HEK293 (cell line): ENCODE results near the gene CHN2.

Experiments
- FEZF1 ChIP-seq: fragments of 450-650 bp; formaldehyde crosslinking; IDR thresholded peaks from 2 replicates; pipeline ENCODE4 v1.5.1; 2016; ENCODE audit warnings: missing biosample characterization, missing genetic modification characterization
- HOXC10 ChIP-seq: sonication (generic); formaldehyde crosslinking; IDR thresholded peaks from 2 replicates; pipeline ENCODE4 v1.8.1; 2023; ENCODE audit warnings: mild to moderate bottlenecking, missing genetic modification reagents
- KLF16 ChIP-seq: fragments of 450-650 bp; formaldehyde crosslinking; IDR thresholded peaks from 2 replicates; pipeline ENCODE4 v1.5.1; 2017; ENCODE audit warnings: missing biosample characterization, missing genetic modification characterization
- MEIS1 ChIP-seq: sonication (generic); formaldehyde crosslinking; IDR thresholded peaks from 2 replicates; pipeline ENCODE4 v1.8.1; 2022; ENCODE audit warnings: missing genetic modification reagents, mild to moderate bottlenecking, borderline replicate concordance
- RBAK ChIP-seq: fragments of 450-650 bp; formaldehyde crosslinking; IDR thresholded peaks from 2 replicates; pipeline ENCODE4 v1.5.1; 2016; ENCODE audit warnings: missing biosample characterization, missing genetic modification characterization
- SP2 ChIP-seq: fragments of 450-650 bp; formaldehyde crosslinking; IDR thresholded peaks from 2 replicates; pipeline ENCODE4 v1.5.1; 2016; ENCODE audit warnings: missing biosample characterization, missing genetic modification characterization
- TRIM28 ChIP-seq: IDR thresholded peaks from 2 replicates; pipeline ENCODE4 v1.6.1; 2011; ENCODE audit warnings: low read length, control low read depth, borderline replicate concordance
- ZBTB48 ChIP-seq: fragments of 450-650 bp; formaldehyde crosslinking; IDR thresholded peaks from 2 replicates; pipeline ENCODE4 v1.5.1; 2016; ENCODE audit warnings: missing biosample characterization, missing genetic modification characterization
- ZIC2 ChIP-seq: fragments of 450-650 bp; formaldehyde crosslinking; IDR thresholded peaks from 2 replicates; pipeline ENCODE4 v1.5.1; 2016; ENCODE audit warnings: missing biosample characterization, missing genetic modification characterization
- ZNF184 ChIP-seq: fragments of 450-650 bp; IDR thresholded peaks from 2 replicates; pipeline ENCODE4 v1.5.1; 2018; ENCODE audit warnings: missing biosample characterization, mild to moderate bottlenecking, missing genetic modification characterization
- ZNF292 ChIP-seq: fragments of 450-650 bp; formaldehyde crosslinking; IDR thresholded peaks from 2 replicates; pipeline ENCODE4 v1.5.1; 2016; ENCODE audit warnings: low read depth, missing biosample characterization, missing genetic modification characterization, borderline replicate concordance
- ZNF670 ChIP-seq: fragments of 450-650 bp; formaldehyde crosslinking; IDR thresholded peaks from 2 replicates; pipeline ENCODE4 v1.5.1; 2016; ENCODE audit warnings: missing biosample characterization, missing genetic modification characterization, low read depth
- ZNF791 ChIP-seq: fragments of 450-650 bp; formaldehyde crosslinking; IDR thresholded peaks from 2 replicates; pipeline ENCODE4 v1.5.1; 2016; ENCODE audit warnings: missing biosample characterization, missing genetic modification characterization
- TF ChIP-seq, protein P1 (sequence below): fragments of 450-650 bp; formaldehyde crosslinking; IDR thresholded peaks from 2 replicates; pipeline ENCODE4 v1.5.0; 2017; ENCODE audit warnings: missing biosample characterization, missing genetic modification characterization, borderline replicate concordance
- TF ChIP-seq, protein P2 (sequence below): fragments of 450-650 bp; formaldehyde crosslinking; IDR thresholded peaks from 2 replicates; pipeline ENCODE4 v1.5.1; 2017; ENCODE audit warnings: missing biosample characterization, missing genetic modification characterization
- TF ChIP-seq, protein P3 (sequence below): fragments of 450-650 bp; formaldehyde crosslinking; IDR thresholded peaks from 2 replicates; pipeline ENCODE4 v1.5.1; 2016; ENCODE audit warnings: missing biosample characterization, missing genetic modification characterization
- TF ChIP-seq, protein P4 (sequence below): fragments of 450-650 bp; formaldehyde crosslinking; IDR thresholded peaks from 2 replicates; pipeline ENCODE4 v1.5.1; 2016; ENCODE audit warnings: missing biosample characterization, missing genetic modification characterization
- TF ChIP-seq, protein P5 (sequence below): fragments of 450-650 bp; formaldehyde crosslinking; IDR thresholded peaks from 2 replicates; pipeline ENCODE4 v1.5.1; 2017; ENCODE audit warnings: missing biosample characterization, missing genetic modification characterization
- TF ChIP-seq, protein P6 (sequence below): fragments of 450-650 bp; formaldehyde crosslinking; IDR thresholded peaks from 2 replicates; pipeline ENCODE4 v1.5.1; 2016; ENCODE audit warnings: missing biosample characterization, missing genetic modification characterization

The CHN2 gene

DNA sequence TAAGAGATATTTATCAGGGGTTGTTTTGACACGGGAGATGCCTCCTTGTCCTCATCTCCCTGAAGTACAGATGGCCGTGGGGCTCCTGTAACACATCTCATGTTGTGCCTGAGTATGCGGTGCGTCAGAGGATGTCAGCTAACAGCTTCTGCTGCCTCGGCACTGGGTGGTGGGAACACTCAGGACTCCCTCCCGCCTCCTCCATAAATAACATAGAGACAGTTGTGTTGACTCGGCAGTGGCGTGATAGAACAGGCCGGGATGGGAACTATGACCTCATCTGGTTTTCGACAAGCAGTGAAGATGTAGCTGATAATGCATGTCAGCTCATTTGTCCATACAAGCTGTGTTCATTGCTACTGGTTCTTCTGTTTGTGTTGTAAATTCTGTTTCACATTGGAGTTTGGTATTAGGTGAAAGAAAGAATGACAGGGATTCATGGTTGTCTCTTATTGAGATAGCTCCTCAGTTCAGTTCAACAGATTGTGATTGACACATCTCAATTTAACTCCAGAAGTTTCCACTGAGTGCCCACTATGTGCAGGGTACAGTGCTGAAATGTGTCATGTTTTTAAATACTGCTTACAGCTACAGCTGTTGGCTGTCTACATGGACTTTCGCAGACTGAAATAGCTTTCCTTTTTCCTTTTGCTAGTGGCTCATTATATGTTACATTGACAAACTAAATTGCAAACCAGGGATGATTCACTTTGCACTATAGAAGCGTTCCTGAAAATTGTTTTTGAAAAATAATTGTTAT, 87.4 kb downstream of the CHN2 start (continued):
- TF ChIP-seq, protein P1, sequence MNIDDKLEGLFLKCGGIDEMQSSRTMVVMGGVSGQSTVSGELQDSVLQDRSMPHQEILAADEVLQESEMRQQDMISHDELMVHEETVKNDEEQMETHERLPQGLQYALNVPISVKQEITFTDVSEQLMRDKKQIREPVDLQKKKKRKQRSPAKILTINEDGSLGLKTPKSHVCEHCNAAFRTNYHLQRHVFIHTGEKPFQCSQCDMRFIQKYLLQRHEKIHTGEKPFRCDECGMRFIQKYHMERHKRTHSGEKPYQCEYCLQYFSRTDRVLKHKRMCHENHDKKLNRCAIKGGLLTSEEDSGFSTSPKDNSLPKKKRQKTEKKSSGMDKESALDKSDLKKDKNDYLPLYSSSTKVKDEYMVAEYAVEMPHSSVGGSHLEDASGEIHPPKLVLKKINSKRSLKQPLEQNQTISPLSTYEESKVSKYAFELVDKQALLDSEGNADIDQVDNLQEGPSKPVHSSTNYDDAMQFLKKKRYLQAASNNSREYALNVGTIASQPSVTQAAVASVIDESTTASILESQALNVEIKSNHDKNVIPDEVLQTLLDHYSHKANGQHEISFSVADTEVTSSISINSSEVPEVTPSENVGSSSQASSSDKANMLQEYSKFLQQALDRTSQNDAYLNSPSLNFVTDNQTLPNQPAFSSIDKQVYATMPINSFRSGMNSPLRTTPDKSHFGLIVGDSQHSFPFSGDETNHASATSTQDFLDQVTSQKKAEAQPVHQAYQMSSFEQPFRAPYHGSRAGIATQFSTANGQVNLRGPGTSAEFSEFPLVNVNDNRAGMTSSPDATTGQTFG (tag by site-specific recombination) = no peak
- TF ChIP-seq ZNF670 (tag by site-specific recombination) = no peak
- TF ChIP-seq, protein P2, sequence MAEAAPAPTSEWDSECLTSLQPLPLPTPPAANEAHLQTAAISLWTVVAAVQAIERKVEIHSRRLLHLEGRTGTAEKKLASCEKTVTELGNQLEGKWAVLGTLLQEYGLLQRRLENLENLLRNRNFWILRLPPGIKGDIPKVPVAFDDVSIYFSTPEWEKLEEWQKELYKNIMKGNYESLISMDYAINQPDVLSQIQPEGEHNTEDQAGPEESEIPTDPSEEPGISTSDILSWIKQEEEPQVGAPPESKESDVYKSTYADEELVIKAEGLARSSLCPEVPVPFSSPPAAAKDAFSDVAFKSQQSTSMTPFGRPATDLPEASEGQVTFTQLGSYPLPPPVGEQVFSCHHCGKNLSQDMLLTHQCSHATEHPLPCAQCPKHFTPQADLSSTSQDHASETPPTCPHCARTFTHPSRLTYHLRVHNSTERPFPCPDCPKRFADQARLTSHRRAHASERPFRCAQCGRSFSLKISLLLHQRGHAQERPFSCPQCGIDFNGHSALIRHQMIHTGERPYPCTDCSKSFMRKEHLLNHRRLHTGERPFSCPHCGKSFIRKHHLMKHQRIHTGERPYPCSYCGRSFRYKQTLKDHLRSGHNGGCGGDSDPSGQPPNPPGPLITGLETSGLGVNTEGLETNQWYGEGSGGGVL (tag by site-specific recombination) = peak; percentile 64
- TF ChIP-seq MEIS1 (CRISPR knock-in tag) = peak; percentile 74
- peak; percentile 55; the same call in 1 of the 2 replicates for TF ChIP-seq FEZF1 (tag by site-specific recombination)
- TF ChIP-seq SP2 = peak; percentile 53
- no peak for TF ChIP-seq ZBTB48 (tag by site-specific recombination)
- TF ChIP-seq, protein P3, sequence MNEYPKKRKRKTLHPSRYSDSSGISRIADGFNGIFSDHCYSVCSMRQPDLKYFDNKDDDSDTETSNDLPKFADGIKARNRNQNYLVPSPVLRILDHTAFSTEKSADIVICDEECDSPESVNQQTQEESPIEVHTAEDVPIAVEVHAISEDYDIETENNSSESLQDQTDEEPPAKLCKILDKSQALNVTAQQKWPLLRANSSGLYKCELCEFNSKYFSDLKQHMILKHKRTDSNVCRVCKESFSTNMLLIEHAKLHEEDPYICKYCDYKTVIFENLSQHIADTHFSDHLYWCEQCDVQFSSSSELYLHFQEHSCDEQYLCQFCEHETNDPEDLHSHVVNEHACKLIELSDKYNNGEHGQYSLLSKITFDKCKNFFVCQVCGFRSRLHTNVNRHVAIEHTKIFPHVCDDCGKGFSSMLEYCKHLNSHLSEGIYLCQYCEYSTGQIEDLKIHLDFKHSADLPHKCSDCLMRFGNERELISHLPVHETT = peak; percentile 61; the same call in 1 of the 2 replicates
- TF ChIP-seq, protein P4, sequence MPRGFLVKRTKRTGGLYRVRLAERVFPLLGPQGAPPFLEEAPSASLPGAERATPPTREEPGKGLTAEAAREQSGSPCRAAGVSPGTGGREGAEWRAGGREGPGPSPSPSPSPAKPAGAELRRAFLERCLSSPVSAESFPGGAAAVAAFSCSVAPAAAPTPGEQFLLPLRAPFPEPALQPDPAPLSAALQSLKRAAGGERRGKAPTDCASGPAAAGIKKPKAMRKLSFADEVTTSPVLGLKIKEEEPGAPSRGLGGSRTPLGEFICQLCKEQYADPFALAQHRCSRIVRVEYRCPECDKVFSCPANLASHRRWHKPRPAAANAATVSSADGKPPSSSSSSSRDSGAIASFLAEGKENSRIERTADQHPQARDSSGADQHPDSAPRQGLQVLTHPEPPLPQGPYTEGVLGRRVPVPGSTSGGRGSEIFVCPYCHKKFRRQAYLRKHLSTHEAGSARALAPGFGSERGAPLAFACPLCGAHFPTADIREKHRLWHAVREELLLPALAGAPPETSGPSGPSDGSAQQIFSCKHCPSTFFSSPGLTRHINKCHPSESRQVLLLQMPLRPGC (tag by site-specific recombination) = peak; percentile 45; the same call in 1 of the 2 replicates
- TF ChIP-seq HOXC10 (CRISPR knock-in tag) = no peak
- TF ChIP-seq, protein P5, sequence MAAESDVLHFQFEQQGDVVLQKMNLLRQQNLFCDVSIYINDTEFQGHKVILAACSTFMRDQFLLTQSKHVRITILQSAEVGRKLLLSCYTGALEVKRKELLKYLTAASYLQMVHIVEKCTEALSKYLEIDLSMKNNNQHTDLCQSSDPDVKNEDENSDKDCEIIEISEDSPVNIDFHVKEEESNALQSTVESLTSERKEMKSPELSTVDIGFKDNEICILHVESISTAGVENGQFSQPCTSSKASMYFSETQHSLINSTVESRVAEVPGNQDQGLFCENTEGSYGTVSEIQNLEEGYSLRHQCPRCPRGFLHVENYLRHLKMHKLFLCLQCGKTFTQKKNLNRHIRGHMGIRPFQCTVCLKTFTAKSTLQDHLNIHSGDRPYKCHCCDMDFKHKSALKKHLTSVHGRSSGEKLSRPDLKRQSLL (tag by site-specific recombination) = peak; percentile 34; the same call in 1 of the 2 replicates
- TF ChIP-seq KLF16 (tag by site-specific recombination) = 0 out of 2 replicates have a peak, but pooled peaks have one; percentile 26
- no peak for TF ChIP-seq ZIC2 (tag by site-specific recombination)
- no peak for TF ChIP-seq ZNF791 (tag by site-specific recombination)
- TF ChIP-seq TRIM28 = peak; percentile 89
- no peak for TF ChIP-seq ZNF292 (tag by site-specific recombination)
- TF ChIP-seq ZNF184 (tag by site-specific recombination) = no peak
- no peak for TF ChIP-seq RBAK (tag by site-specific recombination)
- TF ChIP-seq, protein P6, sequence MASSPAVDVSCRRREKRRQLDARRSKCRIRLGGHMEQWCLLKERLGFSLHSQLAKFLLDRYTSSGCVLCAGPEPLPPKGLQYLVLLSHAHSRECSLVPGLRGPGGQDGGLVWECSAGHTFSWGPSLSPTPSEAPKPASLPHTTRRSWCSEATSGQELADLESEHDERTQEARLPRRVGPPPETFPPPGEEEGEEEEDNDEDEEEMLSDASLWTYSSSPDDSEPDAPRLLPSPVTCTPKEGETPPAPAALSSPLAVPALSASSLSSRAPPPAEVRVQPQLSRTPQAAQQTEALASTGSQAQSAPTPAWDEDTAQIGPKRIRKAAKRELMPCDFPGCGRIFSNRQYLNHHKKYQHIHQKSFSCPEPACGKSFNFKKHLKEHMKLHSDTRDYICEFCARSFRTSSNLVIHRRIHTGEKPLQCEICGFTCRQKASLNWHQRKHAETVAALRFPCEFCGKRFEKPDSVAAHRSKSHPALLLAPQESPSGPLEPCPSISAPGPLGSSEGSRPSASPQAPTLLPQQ = 0 out of 2 replicates have a peak, but pooled peaks have one; percentile 69
